ENCODE measurements around the gene GTF2IRD1. TPM values are rescaled to one million over a fixed set of nuclear protein-coding genes. Genes with fewer than 3 reads are reported as not detected.

The GTF2IRD1 gene
- polyA plus RNA-seq, 1 of the 3 experiments (the other 2 are of a cell fraction) = 26.4 TPM

- TF ChIP-seq TCF12 (IDR thresholded peaks at IDR 0.05) = no peak
- TF ChIP-seq PBX3 (IDR thresholded peaks at IDR 0.05) = no peak
- no peak for TF ChIP-seq MXI1 (IDR thresholded peaks at IDR 0.05; ENCODE audit: low read depth, low read length)
- TF ChIP-seq FOXJ3 (CRISPR knock-in tag; IDR thresholded peaks at IDR 0.05) = 0 out of 2 replicates have a peak, but pooled peaks have one; percentile 49
- TF ChIP-seq CTCF (IDR thresholded peaks at IDR 0.05) = peak; percentile 16; the same call in 1 of the 2 replicates
- CTCF ChIA-PET = interaction anchor here (1.3 to 1.8 kb wide), 4 partner anchors 13 to 205 kb away, joined by 4 to 5 read pairs (median 5); no protein-coding TSS in a partner anchor
Observed at GRCh38 chr7:74606101-74606908, 152.6 kb downstream of the GTF2IRD1 start.

GRCh38 chr7:74606909-74607510, 153.3 kb downstream of the GTF2IRD1 start:
- TF ChIP-seq TAF1 (IDR thresholded peaks at IDR 0.05; ENCODE audit: borderline replicate concordance, low read depth, low read length) (no peak), IRF3 (IDR thresholded peaks at IDR 0.05; ENCODE audit: low read depth, low read length) (no peak), ZBTB33 (IDR thresholded peaks at IDR 0.05; ENCODE audit: borderline replicate concordance, low read depth) (no peak), SIN3A (IDR thresholded peaks at IDR 0.05; ENCODE audit: borderline replicate concordance, low read depth, low read length) (no peak), YY1 (IDR thresholded peaks at IDR 0.05; ENCODE audit: low read depth) (no peak), NRF1 (IDR thresholded peaks at IDR 0.05; ENCODE audit: low read depth, low read length) (no peak), RCOR1 (IDR thresholded peaks at IDR 0.05; ENCODE audit: low read length) (no peak), POLR2AphosphoS5 (IDR thresholded peaks at IDR 0.05; ENCODE audit: low read depth, low read length) (no peak), FOXJ3 (CRISPR knock-in tag; IDR thresholded peaks at IDR 0.05) (no peak), MAX (IDR thresholded peaks at IDR 0.05; ENCODE audit: low read depth) (no peak), USF1 (IDR thresholded peaks at IDR 0.05; ENCODE audit: borderline replicate concordance, low read depth) (no peak)
- peak overlapping the region; percentile 4; the same call in 1 of the 2 replicates for H3K9ac ChIP-seq

More at GRCh38 chr7:74606101-74606908, 152.6 kb downstream of the GTF2IRD1 start:
- Histone ChIP-seq H3K4me2 (no peak overlapping the region), H3K9me3 (no peaks in the 10 kb centered on the region), H4K20me1 (ENCODE audit: insufficient read depth) (no peaks in the 10 kb centered on the region), H3K4me1 (ENCODE audit: control insufficient read depth in 1 of 2, insufficient read depth in 2 of 2, low read depth in 1 of 2, low read length in 1 of 2) (peaks cover 0 to 10% of the 10 kb centered on the region in 2 experiments; a peak in 1 of 4 replicates), H3K36me3 (replicated peaks in 1 of 2; ENCODE audit: control insufficient read depth in 1 of 2, insufficient read depth in 2 of 2, low read length in 1 of 2) (no peaks in the 10 kb centered on the region), H3K27ac (ENCODE audit: low read depth in 2 of 2, low read length in 1 of 2) (peak overlapping the region in 1 of 2 experiments; percentile 4; a peak in 1 of 4 replicates), H3K4me3 (ENCODE audit: low read depth in 2 of 2, low read length in 1 of 2) (no peak overlapping the region), H3K27me3 (ENCODE audit: insufficient read depth) (no peaks in the 10 kb centered on the region), H2AFZ (ENCODE audit: low read depth) (peak overlapping the region; percentile 86; the same call in 1 of the 2 replicates), H3K9ac (peak overlapping the region; percentile 4; the same call in 1 of the 2 replicates), H3K79me2 (ENCODE audit: insufficient read depth) (no peaks in the 10 kb centered on the region), H3K9me2 (no peaks in the 10 kb centered on the region), H3F3A (replicated peaks; ENCODE audit: insufficient read depth) (peaks cover 7% of the 10 kb centered on the region)
- POLR2A ChIA-PET = interaction anchor here (0.6 kb wide), 1 partner anchor 48 kb away, joined by 3 read pairs; no protein-coding TSS in a partner anchor
- peak; percentile 89 for DNase-seq
- WGBS (ENCODE audit: low lambda C conversion rate) = 43% methylated on average over 25 of the region's 51 CpGs

More at GRCh38 chr7:74606909-74607510, 153.3 kb downstream of the GTF2IRD1 start:
- ChIA-PET CTCF (interaction anchor here (0.7 to 1.8 kb wide), 5 partner anchors 13 to 49 kb away, joined by 3 to 5 read pairs (median 4); no protein-coding TSS in a partner anchor), POLR2A (interaction anchor here (0.6 kb wide), 1 partner anchor 49 kb away, joined by 3 read pairs; no protein-coding TSS in a partner anchor)
- Histone ChIP-seq H3K27me3 (ENCODE audit: insufficient read depth) (no peaks in the 10 kb centered on the region), H3K9me3 (no peaks in the 10 kb centered on the region), H3K4me1 (ENCODE audit: control insufficient read depth in 1 of 2, insufficient read depth in 2 of 2, low read depth in 1 of 2, low read length in 1 of 2) (peaks cover 0 to 10% of the 10 kb centered on the region in 2 experiments; a peak in 1 of 4 replicates), H3K9me2 (no peaks in the 10 kb centered on the region), H3K4me2 (no peak overlapping the region), H3K4me3 (ENCODE audit: low read depth in 2 of 2, low read length in 1 of 2) (no peak overlapping the region), H3K79me2 (ENCODE audit: insufficient read depth) (no peaks in the 10 kb centered on the region), H2AFZ (ENCODE audit: low read depth) (peak overlapping the region; percentile 86; the same call in 1 of the 2 replicates), H4K20me1 (ENCODE audit: insufficient read depth) (no peaks in the 10 kb centered on the region), H3K27ac (ENCODE audit: low read depth in 2 of 2, low read length in 1 of 2) (no peak overlapping the region), H3F3A (replicated peaks; ENCODE audit: insufficient read depth) (peaks cover 5% of the 10 kb centered on the region), H3K36me3 (replicated peaks in 1 of 2; ENCODE audit: control insufficient read depth in 1 of 2, insufficient read depth in 2 of 2, low read length in 1 of 2) (no peaks in the 10 kb centered on the region)
- DNase-seq = no peak
- WGBS (ENCODE audit: low lambda C conversion rate) = 93% methylated on average over 15 of the region's 15 CpGs
